Activated T-helper 1 cell treated with anti-CD3 and anti-CD28 coated beads, Interleukin-12 subunit alpha, Interleukin-12 subunit beta, Interleukin-2, Interleukin-4 antibody, amounts not matched to agents 30 ng/mL and 10 ng/mL and 1 ng/mL, durations not matched to agents 14 hours and 24 hours and 36 hours (primary cell): ENCODE data around the gene TIGD1. TPM values are rescaled to one million over a fixed set of nuclear protein-coding genes. Genes with fewer than 3 reads are reported as not detected.

Source experiments
- DNase-seq: peaks from one replicate; pipeline ENCODE4 v3.0.0; 2021; ENCODE audit warnings: low spot score
- H3K27ac Mint-ChIP-seq: one replicate; pipeline ENCODE4 v1.8.0; 2021; ENCODE audit warnings: mild to moderate bottlenecking, mixed read lengths
- H3K27me3 Mint-ChIP-seq: one replicate; pipeline ENCODE4 v1.8.0; 2022; ENCODE audit warnings: mild to moderate bottlenecking, moderate library complexity, mixed read lengths; ENCODE audit not compliant: insufficient read depth
- H3K36me3 Mint-ChIP-seq: one replicate; pipeline ENCODE4 v1.8.0; 2021; ENCODE audit warnings: low read depth, mixed read lengths
- H3K4me1 Mint-ChIP-seq: one replicate; pipeline ENCODE4 v1.8.0; 2021; ENCODE audit warnings: low read depth, mixed read lengths
- H3K4me3 Mint-ChIP-seq: one replicate; pipeline ENCODE4 v1.8.0; 2021; ENCODE audit warnings: mild to moderate bottlenecking, moderate library complexity, mixed read lengths
- H3K9me3 Mint-ChIP-seq: one replicate; pipeline ENCODE4 v1.8.0; 2021; ENCODE audit warnings: mixed read lengths
- intact Hi-C: fragments of 100-400 bp; cut with micrococcal nuclease; formaldehyde crosslinking; loops from one replicate; pipeline ENCODE4 v1.15.1; 2024
- total RNA-seq: library from RNA; stranded (reverse); gene quantifications from 2 replicates; pipeline ENCODE4 v1.2.3, GENCODE V29; 2022

The TIGD1 gene
- total RNA-seq, result 8.4 and 8.9 TPM in 2 replicates

DNA sequence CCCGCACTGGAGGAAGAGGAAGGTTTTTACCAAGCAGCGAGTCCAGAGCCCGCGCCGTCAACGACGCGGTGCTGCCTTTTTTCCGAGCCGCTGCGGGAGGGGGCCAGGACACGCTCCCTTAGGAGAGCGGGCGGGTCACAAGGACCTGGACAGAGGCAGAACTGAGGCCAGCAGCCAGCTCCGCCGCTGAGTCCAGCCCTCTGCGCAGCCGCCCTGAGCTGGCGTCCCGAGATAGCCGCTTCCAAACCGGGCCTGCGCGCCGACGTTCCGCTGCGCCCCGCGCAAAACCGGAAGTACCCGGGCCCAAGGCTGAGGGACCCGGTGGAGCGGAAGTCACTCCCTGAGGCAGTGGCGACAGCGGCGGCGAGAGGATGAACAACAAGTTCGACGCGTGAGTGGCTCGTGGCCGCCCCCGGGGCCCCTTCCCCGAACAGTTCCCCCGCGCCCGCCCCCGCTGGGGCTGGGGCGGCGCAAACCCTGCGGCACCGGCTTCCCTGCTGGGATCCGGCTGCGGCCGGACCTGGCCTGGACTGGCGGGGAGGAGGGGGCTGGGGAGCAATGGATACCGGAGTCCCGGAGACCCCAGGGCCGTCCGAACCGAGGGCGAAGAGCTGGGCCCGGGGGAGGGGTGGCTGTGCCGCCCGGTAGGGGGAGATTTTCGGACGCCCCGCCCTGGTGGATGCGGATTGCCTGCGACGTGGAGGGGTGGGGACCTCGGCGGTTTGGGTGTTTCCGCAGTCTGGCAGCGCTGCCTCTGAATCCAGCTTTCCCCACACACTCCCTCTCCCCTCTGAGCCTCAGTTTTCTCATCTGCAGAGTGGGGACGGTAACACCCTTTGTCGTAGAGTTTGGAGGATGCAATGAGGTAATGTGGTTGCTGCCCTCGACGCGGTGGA is at the start of gene TIGD1, which contains the start of gene EIF4E2:
TSS of gene TIGD1 (minus strand) at position 204 of the 896 bp plus-strand sequence. CDS start 675 bp downstream, outside the sequence.
TSS of gene EIF4E2 (plus strand) at position 336 of the 896 bp plus-strand sequence. CDS start at position 372, 36 bp downstream.
- no peaks in the 10 kb centered on the region for H3K9me3 Mint-ChIP-seq

DNA sequence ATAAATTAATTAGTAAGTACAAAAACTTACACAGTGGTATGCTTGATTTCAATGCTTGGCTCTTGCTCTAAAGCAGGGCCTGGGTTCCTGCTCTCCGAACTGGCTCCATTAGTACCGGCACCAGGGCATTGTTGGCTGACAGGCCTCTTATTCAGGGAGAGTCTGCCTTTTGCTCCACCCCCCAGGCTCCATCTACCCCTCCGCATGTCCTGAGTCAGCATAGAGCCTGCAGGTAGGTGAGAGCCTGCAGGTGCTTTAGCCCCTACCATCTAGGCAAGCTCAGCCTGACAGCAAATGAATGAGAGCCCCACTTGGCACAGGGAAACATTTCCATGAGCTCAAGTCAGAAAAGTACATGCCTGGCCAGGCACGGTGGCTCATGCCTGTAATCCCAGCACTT is 47.9 kb upstream of the TIGD1 start:
- H3K36me3 Mint-ChIP-seq, result no peaks in the 10 kb centered on the region
- peaks cover 4% of the 10 kb centered on the region for H3K4me1 Mint-ChIP-seq
- H3K4me3 Mint-ChIP-seq, result no peak overlapping the region
- H3K27me3 Mint-ChIP-seq, result no peaks in the 10 kb centered on the region
- intact Hi-C loops, result no loop called here
- no peak for DNase-seq
- no peak overlapping the region for H3K27ac Mint-ChIP-seq
- no peaks in the 10 kb centered on the region for H3K9me3 Mint-ChIP-seq

More for the DNA sequence above, at the start of gene TIGD1, which contains the start of gene EIF4E2:
- Mint-ChIP-seq H3K4me1 (peaks cover 76% of the 10 kb centered on the region), H3K4me3 (peak within 1 kb of the TSS; percentile 100), H3K27ac (peak within 1 kb of the TSS; percentile 100), H3K36me3 (peaks cover 52% of the 10 kb centered on the region), H3K27me3 (no peaks in the 10 kb centered on the region)
- DNase-seq, result peak; percentile 90
- intact Hi-C loops, result loop anchor here (1.0 to 10.0 kb wide), 7 partner anchors 57 to 1304 kb away; partner anchors contain the start of genes ATG16L1, COPS7B, GIGYF2 and HJURP

DNA sequence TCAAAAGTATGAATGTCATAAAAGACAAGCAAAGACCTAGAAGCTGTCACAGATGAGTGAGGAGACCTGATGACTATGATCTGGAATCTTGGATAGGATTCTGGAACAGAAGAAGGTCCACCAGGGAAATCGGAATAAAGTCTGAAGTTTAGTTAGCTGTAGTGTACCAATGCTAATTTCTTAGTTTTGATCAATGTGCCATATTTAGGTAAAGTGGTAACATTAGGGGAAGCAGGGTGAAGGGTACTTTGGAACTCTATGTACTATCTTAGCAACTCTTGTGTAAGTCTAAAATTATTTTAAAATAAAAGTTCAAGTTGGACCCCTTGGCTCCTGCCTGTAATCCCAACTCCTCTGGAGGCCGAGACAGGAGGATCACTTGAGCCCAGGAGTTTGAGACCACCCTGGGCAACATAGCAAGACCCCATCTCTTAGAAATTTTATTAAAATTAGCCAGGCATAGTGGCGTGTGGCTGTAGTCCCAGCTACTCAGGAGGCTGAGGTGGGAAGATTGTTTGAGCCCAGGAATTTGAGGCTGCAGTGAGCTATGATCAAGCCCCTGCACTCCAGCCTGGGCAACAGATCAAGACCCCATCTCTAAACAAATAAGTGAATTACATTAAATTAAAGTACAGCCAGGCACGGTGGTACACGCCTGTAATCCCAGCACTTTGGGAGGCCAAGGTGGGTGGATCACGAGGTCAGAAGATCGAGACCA is 47.2 kb upstream of the TIGD1 start:
- intact Hi-C loops, result no loop called here
- H3K4me3 Mint-ChIP-seq, result no peak overlapping the region
- DNase-seq, result no peak
- no peaks in the 10 kb centered on the region for H3K9me3 Mint-ChIP-seq
- H3K27ac Mint-ChIP-seq, result no peak overlapping the region
- no peaks in the 10 kb centered on the region for H3K27me3 Mint-ChIP-seq
- peaks cover 11% of the 10 kb centered on the region for H3K4me1 Mint-ChIP-seq
- H3K36me3 Mint-ChIP-seq, result no peaks in the 10 kb centered on the region

DNA sequence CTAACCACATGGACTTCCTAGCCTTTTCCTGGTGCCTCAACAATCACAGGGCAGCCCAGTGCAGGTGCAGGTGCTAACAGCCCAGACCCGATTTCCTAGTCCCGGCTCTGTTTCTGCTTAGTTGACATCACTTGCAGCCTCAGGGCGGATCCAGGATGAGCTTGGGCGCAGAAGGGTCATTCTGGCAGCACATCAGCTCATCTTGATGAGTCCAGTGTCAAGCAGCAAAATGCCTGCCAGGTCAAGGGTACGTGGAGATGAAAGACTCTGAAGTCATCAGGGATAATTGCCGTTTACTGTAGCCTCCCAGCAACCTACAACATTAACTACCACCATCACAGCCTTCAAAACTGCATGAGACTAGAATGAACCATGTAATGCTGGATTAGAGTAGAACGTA is 43.6 kb upstream of the TIGD1 start:
- Mint-ChIP-seq H3K4me3 (no peak overlapping the region), H3K9me3 (no peaks in the 10 kb centered on the region), H3K27ac (no peak overlapping the region), H3K27me3 (no peaks in the 10 kb centered on the region), H3K4me1 (peaks cover 15% of the 10 kb centered on the region), H3K36me3 (no peaks in the 10 kb centered on the region)
- intact Hi-C loops, result no loop called here
- no peak for DNase-seq

DNA sequence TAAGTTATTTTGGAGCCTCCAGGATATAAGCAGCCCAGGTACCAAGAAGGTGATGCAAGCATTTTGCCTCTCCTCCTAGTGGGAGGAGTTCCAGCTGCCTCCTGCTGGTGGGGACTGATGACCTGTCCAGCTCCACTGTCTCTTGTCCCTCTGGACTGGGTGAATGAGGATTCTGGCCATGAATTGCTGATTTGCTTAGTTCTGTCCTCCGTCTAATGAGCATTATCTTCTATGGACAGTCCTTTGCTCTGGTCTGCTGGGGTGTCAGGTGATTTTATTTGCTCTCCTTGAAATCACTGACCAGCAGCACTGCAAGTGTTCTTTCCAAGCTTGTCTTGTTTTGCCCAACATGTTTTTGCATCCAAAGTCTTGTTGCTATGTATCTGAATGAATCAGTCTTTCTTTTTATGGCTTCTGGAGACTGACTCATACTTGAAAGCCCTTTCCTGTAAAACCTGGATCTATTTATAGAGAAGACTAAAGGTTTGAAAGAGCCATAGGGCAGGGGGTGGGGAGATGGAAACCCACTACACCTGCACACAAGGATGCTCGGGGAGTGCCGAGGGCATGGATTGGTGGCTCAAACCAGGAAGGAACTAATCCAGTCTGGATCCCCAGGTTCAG is 42.5 kb upstream of the TIGD1 start:
- H3K4me3 Mint-ChIP-seq, result peak overlapping the region; percentile 20
- H3K9me3 Mint-ChIP-seq, result no peaks in the 10 kb centered on the region
- H3K27me3 Mint-ChIP-seq, result no peaks in the 10 kb centered on the region
- peaks cover 15% of the 10 kb centered on the region for H3K4me1 Mint-ChIP-seq
- H3K27ac Mint-ChIP-seq, result peak overlapping the region; percentile 83
- H3K36me3 Mint-ChIP-seq, result no peaks in the 10 kb centered on the region
- intact Hi-C loops, result no loop called here
- no peak for DNase-seq

DNA sequence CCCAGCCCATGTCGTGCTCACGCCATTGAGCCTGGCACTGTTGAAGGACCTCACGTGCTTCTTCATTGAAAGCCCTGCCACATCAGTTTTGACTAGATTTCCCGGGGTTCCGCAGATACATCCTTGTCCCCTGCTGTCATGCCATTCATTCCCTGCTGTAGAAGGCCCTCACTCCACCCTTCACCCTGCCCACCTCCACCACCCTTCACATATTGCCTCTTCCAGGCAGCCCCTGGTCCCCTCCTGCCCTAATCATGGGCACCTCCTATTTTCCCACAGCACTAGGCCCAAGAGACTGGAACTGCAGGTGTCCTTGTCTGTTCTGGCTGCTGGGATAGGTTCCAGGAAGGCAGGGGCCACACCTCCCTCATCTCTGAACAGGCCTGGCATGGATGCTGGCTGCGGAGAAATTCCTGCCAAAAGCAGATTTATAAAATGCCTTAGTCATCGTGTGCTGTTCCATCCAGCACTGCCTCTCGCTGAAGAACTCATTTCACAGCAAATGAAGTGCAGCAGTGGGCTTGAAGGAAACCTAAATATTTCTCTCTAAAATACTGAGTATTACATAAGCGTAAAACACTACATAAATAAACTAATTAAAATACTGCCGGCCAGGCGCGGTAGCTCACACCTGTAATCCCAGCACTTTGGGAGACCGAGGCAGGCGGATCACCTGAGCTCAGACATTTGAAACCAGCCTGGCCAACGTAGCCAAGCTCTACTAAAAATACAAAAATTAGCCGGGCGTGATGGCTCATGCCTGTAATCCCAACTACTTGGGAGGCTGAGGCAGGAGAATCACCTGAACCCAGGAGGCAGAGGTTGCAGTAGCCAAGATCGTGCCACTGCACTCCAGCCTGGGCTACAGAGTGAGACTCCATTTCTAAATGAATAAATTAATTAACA is 38.6 kb upstream of the TIGD1 start:
- intact Hi-C loops, result no loop called here
- DNase-seq, result no peak
- Mint-ChIP-seq H3K27me3 (no peaks in the 10 kb centered on the region), H3K36me3 (no peaks in the 10 kb centered on the region), H3K4me1 (peaks cover 15% of the 10 kb centered on the region), H3K9me3 (no peaks in the 10 kb centered on the region), H3K27ac (no peak overlapping the region), H3K4me3 (no peak overlapping the region)

DNA sequence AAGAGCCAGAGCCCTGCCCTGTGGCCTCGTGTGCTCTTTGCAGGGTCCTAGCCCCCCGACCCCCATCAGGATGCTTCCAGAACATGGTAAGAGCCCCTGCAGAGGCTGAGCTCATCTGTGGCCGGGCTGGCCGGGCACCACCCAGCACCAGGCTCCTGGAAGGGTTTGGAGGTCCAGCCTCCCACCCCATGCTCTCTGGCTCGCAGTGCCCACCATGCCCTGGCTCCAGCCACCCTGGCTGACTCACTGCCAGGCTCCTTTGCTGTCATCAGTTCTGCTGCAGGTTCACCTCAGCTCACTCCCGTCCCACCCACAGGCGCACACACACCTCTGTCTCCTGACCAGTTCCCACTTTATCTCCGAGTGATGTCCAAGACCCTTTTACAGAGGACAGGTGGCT is 37.7 kb upstream of the TIGD1 start:
- intact Hi-C loops, result no loop called here
- no peak for DNase-seq
- H3K4me1 Mint-ChIP-seq, result peaks cover 8% of the 10 kb centered on the region
- no peaks in the 10 kb centered on the region for H3K9me3 Mint-ChIP-seq
- no peaks in the 10 kb centered on the region for H3K27me3 Mint-ChIP-seq
- H3K27ac Mint-ChIP-seq, result no peak overlapping the region
- no peaks in the 10 kb centered on the region for H3K36me3 Mint-ChIP-seq
- no peak overlapping the region for H3K4me3 Mint-ChIP-seq

DNA sequence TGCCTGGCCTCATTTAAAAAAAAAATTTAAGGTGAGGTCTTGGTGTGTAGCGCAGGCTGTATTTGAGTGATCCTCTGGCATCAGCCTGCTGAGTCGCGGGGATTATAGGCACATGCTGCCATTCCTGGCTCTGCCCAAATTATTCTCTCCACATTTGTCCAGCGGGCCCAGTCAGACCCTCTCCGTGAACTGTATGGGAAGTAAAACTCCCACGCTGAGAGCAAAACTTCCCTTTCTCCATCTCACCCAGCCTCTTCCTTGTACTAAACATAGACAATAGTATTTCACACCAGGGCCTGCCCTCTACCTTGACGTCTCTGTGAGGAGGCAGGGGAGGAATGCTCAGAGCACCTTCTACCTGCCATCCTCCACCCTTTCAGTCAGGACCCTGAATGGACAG is 37.2 kb upstream of the TIGD1 start:
- DNase-seq, result no peak
- Mint-ChIP-seq H3K9me3 (no peaks in the 10 kb centered on the region), H3K27ac (no peak overlapping the region), H3K36me3 (no peaks in the 10 kb centered on the region), H3K4me1 (peaks cover 3% of the 10 kb centered on the region), H3K4me3 (no peak overlapping the region), H3K27me3 (no peaks in the 10 kb centered on the region)
- intact Hi-C loops, result no loop called here

DNA sequence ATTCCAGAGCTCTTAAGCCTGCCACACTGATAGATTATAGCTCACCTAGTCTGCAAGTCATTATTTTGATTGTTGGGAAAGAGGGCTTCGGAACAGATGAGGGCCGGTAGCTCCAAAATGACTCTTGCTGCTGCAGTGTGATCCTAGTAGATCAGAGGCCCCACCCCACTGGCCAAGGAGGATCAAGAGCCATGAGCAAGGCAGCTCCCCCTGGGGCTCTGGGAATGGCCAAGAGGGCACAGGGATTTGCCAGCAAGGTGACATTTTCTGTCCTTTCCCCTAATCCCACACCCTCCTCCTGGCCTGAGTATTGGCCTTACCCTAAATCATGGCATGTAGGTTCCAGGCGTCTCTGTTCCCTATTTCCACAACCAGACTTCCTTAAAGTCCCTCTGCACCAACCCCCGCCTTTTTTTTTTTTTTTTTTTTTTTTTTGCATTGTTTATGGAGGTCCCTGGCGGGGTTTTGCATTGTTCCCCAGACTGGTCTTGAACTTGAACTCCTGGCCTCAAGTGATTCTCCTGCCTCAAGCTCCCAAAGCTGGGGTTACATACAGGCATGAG is 36.7 kb upstream of the TIGD1 start:
- H3K27ac Mint-ChIP-seq, result no peak overlapping the region
- H3K27me3 Mint-ChIP-seq, result no peaks in the 10 kb centered on the region
- no peaks in the 10 kb centered on the region for H3K9me3 Mint-ChIP-seq
- no peaks in the 10 kb centered on the region for H3K4me1 Mint-ChIP-seq
- H3K4me3 Mint-ChIP-seq, result no peak overlapping the region
- H3K36me3 Mint-ChIP-seq, result no peaks in the 10 kb centered on the region
- no peak for DNase-seq
- intact Hi-C loops, result no loop called here

DNA sequence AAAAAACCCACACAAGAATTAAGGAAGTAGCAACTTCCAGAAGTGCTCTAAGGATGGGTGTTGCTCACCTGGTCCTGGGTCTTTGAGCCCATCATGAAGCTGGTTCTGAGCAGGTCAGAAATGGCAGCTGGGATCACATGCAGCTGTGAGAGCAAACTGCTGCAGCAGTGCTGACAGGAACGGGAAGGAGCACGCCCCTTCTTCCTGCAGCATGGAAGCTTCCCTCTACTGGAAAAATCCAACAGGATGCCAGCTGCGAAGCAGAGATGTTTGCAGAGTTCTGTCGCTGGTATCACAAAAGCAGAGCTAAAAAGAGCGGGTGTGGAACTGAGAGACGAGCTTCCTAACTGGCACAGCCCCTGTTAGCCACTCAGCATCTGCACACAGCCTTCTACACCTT is 33.9 kb upstream of the TIGD1 start:
- H3K4me1 Mint-ChIP-seq, result peaks cover 14% of the 10 kb centered on the region
- intact Hi-C loops, result no loop called here
- no peak overlapping the region for H3K4me3 Mint-ChIP-seq
- no peak for DNase-seq
- no peaks in the 10 kb centered on the region for H3K9me3 Mint-ChIP-seq
- H3K36me3 Mint-ChIP-seq, result peaks cover 9% of the 10 kb centered on the region
- no peaks in the 10 kb centered on the region for H3K27me3 Mint-ChIP-seq
- no peak overlapping the region for H3K27ac Mint-ChIP-seq

DNA sequence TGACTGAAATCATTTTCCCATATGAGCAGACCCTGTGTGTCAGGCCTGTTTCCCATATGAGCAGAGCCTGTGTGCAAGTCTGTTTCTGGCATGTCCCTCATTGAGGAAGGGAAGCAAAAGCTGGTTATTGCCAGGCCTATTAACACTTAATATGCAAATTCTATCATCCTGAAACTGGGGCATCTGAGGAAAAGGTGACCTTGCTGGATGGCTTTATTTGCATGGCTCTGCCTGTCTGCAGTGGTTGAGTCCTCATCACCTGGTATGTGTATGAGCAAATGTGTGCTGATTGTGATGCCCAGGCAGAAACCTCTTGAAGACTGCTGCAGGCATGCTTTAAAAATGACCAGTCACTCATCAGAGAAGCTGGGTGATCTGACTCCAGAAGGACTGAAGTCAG is 31.4 kb upstream of the TIGD1 start:
- peaks cover 16% of the 10 kb centered on the region for H3K36me3 Mint-ChIP-seq
- DNase-seq, result no peak
- no peaks in the 10 kb centered on the region for H3K9me3 Mint-ChIP-seq
- intact Hi-C loops, result no loop called here
- H3K4me3 Mint-ChIP-seq, result no peak overlapping the region
- H3K27me3 Mint-ChIP-seq, result no peaks in the 10 kb centered on the region
- peaks cover 14% of the 10 kb centered on the region for H3K4me1 Mint-ChIP-seq
- no peak overlapping the region for H3K27ac Mint-ChIP-seq

DNA sequence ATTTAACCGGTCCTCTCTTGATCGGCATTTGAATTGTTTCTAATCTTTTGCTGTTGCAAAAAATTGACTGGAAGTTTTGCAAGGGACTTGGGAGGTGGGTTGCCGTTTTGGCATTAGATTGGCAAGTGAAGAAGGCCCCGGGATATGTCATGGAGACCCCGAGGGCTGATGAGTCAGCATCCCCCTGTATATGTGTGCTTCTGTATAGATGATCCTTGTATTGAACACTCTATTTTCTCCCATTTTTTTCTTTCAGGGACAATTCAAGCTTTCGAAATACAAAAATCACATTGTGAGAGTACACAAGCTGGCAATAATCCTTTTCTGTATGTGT is 30.3 kb upstream of the TIGD1 start:
- no peak for DNase-seq
- Mint-ChIP-seq H3K36me3 (peaks cover 17% of the 10 kb centered on the region), H3K9me3 (no peaks in the 10 kb centered on the region), H3K27ac (no peak overlapping the region), H3K4me3 (no peak overlapping the region), H3K27me3 (no peaks in the 10 kb centered on the region), H3K4me1 (peaks cover 14% of the 10 kb centered on the region)
- intact Hi-C loops, result no loop called here
